ENCODE results near the gene CSF2. TPM values are rescaled to one million over a fixed set of nuclear protein-coding genes. Genes with fewer than 3 reads are reported as not detected.
A peak's percentile ranks its signal among the peaks of the same experiment; 100 is the strongest.

CSF2 gene
- total RNA-seq, 1 experiment from 2014 or later: 0.80 TPM

GRCh38 chr5:132099076-132099748 lies 25.6 kb downstream of the CSF2 start:
- Mint-ChIP-seq H3K27me3 (ENCODE audit: unreplicated experiment) (no peaks in the 10 kb centered on the region), H3K27ac (ENCODE audit: unreplicated experiment) (no peak overlapping the region), H3K4me3 (ENCODE audit: low read depth, unreplicated experiment) (no peak overlapping the region), H3K36me3 (ENCODE audit: insufficient read depth, unreplicated experiment) (peaks cover 4% of the 10 kb centered on the region), H3K9me3 (ENCODE audit: low read depth, unreplicated experiment) (no peaks in the 10 kb centered on the region), H3K4me1 (ENCODE audit: low read depth, unreplicated experiment) (peaks cover 68% of the 10 kb centered on the region)
- no TSS peak for BruUV-seq (replicated peaks)
- intact Hi-C loops (cut with micrococcal nuclease; ENCODE audit: unreplicated experiment): no loop called here
- no peak for DNase-seq
- CTCF ChIA-PET: no interaction called here
- TF ChIP-seq CTCF (IDR thresholded peaks at IDR 0.05; ENCODE audit: unreplicated experiment): no peak

GRCh38 chr5:132099905-132100304 lies 26.3 kb downstream of the CSF2 start:
- no peak for TF ChIP-seq CTCF (IDR thresholded peaks at IDR 0.05; ENCODE audit: unreplicated experiment)
- no peak overlapping the region for H3K4me3 Mint-ChIP-seq (ENCODE audit: low read depth, unreplicated experiment)
- H3K36me3 Mint-ChIP-seq (ENCODE audit: insufficient read depth, unreplicated experiment): peaks cover 4% of the 10 kb centered on the region
- no TSS peak for BruUV-seq (replicated peaks)
- H3K27ac Mint-ChIP-seq (ENCODE audit: unreplicated experiment): no peak overlapping the region
- H3K9me3 Mint-ChIP-seq (ENCODE audit: low read depth, unreplicated experiment): no peaks in the 10 kb centered on the region
- intact Hi-C loops (cut with micrococcal nuclease; ENCODE audit: unreplicated experiment): no loop called here
- CTCF ChIA-PET: no interaction called here
- no peaks in the 10 kb centered on the region for H3K27me3 Mint-ChIP-seq (ENCODE audit: unreplicated experiment)
- peaks cover 66% of the 10 kb centered on the region for H3K4me1 Mint-ChIP-seq (ENCODE audit: low read depth, unreplicated experiment)
- no peak for DNase-seq

- no peaks in the 10 kb centered on the region for H3K9me3 Mint-ChIP-seq (ENCODE audit: low read depth, unreplicated experiment)
- TF ChIP-seq CTCF (IDR thresholded peaks at IDR 0.05; ENCODE audit: unreplicated experiment): no peak
- no peaks in the 10 kb centered on the region for H3K27me3 Mint-ChIP-seq (ENCODE audit: unreplicated experiment)
- intact Hi-C loops (cut with micrococcal nuclease; ENCODE audit: unreplicated experiment): no loop called here
- peaks cover 4% of the 10 kb centered on the region for H3K36me3 Mint-ChIP-seq (ENCODE audit: insufficient read depth, unreplicated experiment)
- no peak for DNase-seq
- no peak overlapping the region for H3K4me3 Mint-ChIP-seq (ENCODE audit: low read depth, unreplicated experiment)
- CTCF ChIA-PET: no interaction called here
- H3K27ac Mint-ChIP-seq (ENCODE audit: unreplicated experiment): peak overlapping the region; percentile 37
- peaks cover 58% of the 10 kb centered on the region for H3K4me1 Mint-ChIP-seq (ENCODE audit: low read depth, unreplicated experiment)
- BruUV-seq (replicated peaks): no TSS peak
These were observed 27.2 kb downstream of the CSF2 start for GRCh38 chr5:132100672-132101261.

GRCh38 chr5:132101385-132101880 lies 27.8 kb downstream of the CSF2 start:
- intact Hi-C loops (cut with micrococcal nuclease; ENCODE audit: unreplicated experiment): no loop called here
- Mint-ChIP-seq H3K27ac (ENCODE audit: unreplicated experiment) (peak overlapping the region; percentile 37), H3K4me1 (ENCODE audit: low read depth, unreplicated experiment) (peaks cover 56% of the 10 kb centered on the region), H3K36me3 (ENCODE audit: insufficient read depth, unreplicated experiment) (peaks cover 4% of the 10 kb centered on the region), H3K4me3 (ENCODE audit: low read depth, unreplicated experiment) (no peak overlapping the region), H3K27me3 (ENCODE audit: unreplicated experiment) (no peaks in the 10 kb centered on the region), H3K9me3 (ENCODE audit: low read depth, unreplicated experiment) (no peaks in the 10 kb centered on the region)
- CTCF ChIA-PET: interaction anchor here (0.7 to 1.0 kb wide), 2 partner anchors 15 to 34 kb away, joined by 3 to 4 read pairs; no protein-coding TSS in a partner anchor
- TF ChIP-seq CTCF (IDR thresholded peaks at IDR 0.05; ENCODE audit: unreplicated experiment): no peak
- BruUV-seq (replicated peaks): no TSS peak
- DNase-seq: no peak
